AG10803 (cell line): ENCODE results near the gene E2F8.

Source experiments
- DNase-seq: peaks from one replicate; pipeline ENCODE4 v3.0.0; 2010; ENCODE audit warnings: low read depth
- H3K4me3 ChIP-seq: 2 replicates; pipeline ENCODE4 v1.5.1; 2011; ENCODE audit warnings: mild to moderate bottlenecking, low read length, control low read depth
- TF ChIP-seq, protein P1 (sequence below): conservative IDR thresholded peaks from 2 replicates; pipeline ENCODE4 v1.5.1; 2011; ENCODE audit warnings: mild to moderate bottlenecking, low read length, control low read depth, inconsistent platforms

Gene E2F8

GRCh38 chr11:19241260-19242178 lies 774 bp upstream of the E2F8 start:
- no peak for DNase-seq
- H3K4me3 ChIP-seq: peak overlapping the region; percentile 89
- TF ChIP-seq, protein P1, sequence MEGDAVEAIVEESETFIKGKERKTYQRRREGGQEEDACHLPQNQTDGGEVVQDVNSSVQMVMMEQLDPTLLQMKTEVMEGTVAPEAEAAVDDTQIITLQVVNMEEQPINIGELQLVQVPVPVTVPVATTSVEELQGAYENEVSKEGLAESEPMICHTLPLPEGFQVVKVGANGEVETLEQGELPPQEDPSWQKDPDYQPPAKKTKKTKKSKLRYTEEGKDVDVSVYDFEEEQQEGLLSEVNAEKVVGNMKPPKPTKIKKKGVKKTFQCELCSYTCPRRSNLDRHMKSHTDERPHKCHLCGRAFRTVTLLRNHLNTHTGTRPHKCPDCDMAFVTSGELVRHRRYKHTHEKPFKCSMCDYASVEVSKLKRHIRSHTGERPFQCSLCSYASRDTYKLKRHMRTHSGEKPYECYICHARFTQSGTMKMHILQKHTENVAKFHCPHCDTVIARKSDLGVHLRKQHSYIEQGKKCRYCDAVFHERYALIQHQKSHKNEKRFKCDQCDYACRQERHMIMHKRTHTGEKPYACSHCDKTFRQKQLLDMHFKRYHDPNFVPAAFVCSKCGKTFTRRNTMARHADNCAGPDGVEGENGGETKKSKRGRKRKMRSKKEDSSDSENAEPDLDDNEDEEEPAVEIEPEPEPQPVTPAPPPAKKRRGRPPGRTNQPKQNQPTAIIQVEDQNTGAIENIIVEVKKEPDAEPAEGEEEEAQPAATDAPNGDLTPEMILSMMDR: no peak

DNA sequence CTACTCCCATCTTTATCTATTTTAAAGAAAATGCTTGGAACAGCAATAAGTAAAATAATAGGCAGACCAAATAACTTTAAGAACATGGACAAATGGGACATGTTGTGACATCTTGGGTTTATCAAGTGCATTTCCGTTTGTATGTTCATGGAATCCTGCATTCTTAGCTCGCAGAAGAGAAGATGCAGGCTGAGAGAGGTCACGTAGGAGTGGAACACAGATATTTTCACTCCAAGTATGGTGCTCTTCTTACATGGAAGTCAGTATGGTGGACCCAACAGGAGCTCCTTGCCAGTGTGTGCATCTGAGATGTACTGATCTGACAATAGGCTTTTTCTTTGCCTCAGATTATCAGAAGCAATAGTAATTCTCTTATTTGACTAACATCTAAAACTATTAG lies 1.7 kb downstream of the E2F8 start:
- TF ChIP-seq, protein P1: no peak
- H3K4me3 ChIP-seq: no peak overlapping the region
- DNase-seq: no peak

GRCh38 chr11:19237813-19238212 lies 2.9 kb downstream of the E2F8 start:
- H3K4me3 ChIP-seq: no peak overlapping the region
- no peak for DNase-seq
- TF ChIP-seq, protein P1: no peak

GRCh38 chr11:19237381-19237780 lies 3.4 kb downstream of the E2F8 start:
- H3K4me3 ChIP-seq: no peak overlapping the region
- no peak for DNase-seq
- TF ChIP-seq, protein P1: no peak

DNA sequence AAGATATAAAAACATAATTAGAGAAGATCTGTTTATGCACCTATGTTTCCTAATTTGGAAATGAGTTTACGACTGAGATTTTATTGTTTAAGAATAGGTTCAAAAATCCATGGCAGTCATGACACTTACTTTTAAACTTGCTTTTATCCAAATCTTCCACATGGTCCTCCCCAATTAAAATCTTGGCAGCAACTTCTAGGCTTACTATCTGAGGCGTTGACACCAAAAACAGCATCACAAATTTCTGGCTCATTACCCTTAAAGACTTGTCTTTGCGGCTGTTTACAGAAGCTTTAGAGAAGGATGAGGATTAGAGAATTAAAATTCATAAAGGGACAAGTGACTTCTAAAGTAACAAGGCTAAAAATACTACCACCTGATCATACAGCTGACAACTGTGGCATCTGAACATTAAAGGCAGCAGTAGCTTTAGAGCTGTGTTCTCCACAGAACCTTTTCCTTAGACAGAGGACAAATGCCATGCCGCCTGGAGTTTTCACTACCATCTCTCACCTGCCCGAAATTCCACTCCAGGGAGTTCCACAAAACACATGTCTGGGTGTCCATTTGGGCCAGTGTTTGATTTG lies 6.4 kb downstream of the E2F8 start:
- no peak for DNase-seq
- H3K4me3 ChIP-seq: no peak overlapping the region
- TF ChIP-seq, protein P1: no peak

- DNase-seq: peak; percentile 74
- H3K4me3 ChIP-seq: no peak overlapping the region
- TF ChIP-seq, protein P1: no peak
Observed at GRCh38 chr11:19232910-19233503, 7.7 kb downstream of the E2F8 start.

DNA sequence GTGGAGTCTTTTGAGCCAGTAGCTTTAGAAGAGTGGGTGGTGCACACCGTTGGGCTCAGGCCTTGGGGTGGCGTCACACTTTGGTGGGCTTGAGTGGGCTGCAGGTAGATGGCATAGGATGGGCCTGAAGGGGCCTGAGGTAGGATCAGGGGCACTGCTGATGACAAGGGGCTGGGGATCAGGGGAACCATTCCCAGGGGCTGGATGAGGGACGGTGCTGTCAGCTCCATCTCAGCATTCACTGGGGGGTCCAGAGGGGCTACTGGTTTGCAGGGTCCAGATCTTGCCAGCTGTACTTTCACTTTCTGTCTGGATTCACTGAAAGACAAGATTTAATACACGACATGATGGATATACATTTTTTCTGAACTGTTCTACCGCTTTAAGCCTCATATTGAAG lies 11.1 kb downstream of the E2F8 start:
- H3K4me3 ChIP-seq: no peak overlapping the region
- TF ChIP-seq, protein P1: no peak
- DNase-seq: no peak
